Fibroblast of the aortic adventitia (primary cell): ENCODE results near the gene KCNIP3. TPM values are rescaled to one million over a fixed set of nuclear protein-coding genes. Genes with fewer than 3 reads are reported as not detected.

Experiments used
- DNase-seq: peaks from one replicate; pipeline ENCODE4 v3.0.0-alpha.2; 2010; ENCODE audit warnings: low read depth
- H3K4me3 ChIP-seq: 2 replicates; pipeline ENCODE4 v1.5.1; 2011; ENCODE audit warnings: low read depth, mild to moderate bottlenecking, control low read depth, low read length, moderate library complexity
- total RNA-seq: library from RNA; depleted of rRNA; stranded (reverse); fragments of >200 nt; gene quantifications from 2 replicates; pipeline ENCODE4 v1.2.3, GENCODE V29; 2012; ENCODE audit warnings: low replicate concordance
- TF ChIP-seq, protein P1 (sequence below): IDR thresholded peaks from 2 replicates; pipeline ENCODE4 v1.5.1; 2011; ENCODE audit warnings: mild to moderate bottlenecking, low read length, control low read depth, inconsistent platforms; ENCODE audit not compliant: insufficient read depth

KCNIP3 gene
- total RNA-seq, 1 donor: 2.9 TPM

DNA sequence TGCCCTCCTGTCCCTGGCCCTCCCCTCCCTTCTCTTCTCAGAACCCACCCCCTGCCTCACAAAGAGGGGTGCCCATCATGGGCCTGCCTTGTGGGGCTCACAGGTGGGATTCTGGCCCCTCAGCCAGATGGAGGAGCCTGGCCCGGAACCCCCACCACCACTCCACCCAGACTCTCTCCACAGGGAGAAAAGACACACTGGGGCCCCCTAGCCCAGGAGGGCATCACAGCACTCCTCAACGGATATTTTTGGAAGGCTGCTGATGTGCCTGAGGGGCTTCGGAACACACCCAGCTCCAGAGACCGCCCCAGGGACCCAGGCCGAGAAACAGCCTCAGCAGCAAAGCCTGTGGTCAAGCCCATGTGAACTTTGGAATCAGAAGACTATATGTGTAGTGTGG lies 9.9 kb downstream of the KCNIP3 start:
- no peak overlapping the region for H3K4me3 ChIP-seq
- no peak for DNase-seq
- TF ChIP-seq, protein P1, sequence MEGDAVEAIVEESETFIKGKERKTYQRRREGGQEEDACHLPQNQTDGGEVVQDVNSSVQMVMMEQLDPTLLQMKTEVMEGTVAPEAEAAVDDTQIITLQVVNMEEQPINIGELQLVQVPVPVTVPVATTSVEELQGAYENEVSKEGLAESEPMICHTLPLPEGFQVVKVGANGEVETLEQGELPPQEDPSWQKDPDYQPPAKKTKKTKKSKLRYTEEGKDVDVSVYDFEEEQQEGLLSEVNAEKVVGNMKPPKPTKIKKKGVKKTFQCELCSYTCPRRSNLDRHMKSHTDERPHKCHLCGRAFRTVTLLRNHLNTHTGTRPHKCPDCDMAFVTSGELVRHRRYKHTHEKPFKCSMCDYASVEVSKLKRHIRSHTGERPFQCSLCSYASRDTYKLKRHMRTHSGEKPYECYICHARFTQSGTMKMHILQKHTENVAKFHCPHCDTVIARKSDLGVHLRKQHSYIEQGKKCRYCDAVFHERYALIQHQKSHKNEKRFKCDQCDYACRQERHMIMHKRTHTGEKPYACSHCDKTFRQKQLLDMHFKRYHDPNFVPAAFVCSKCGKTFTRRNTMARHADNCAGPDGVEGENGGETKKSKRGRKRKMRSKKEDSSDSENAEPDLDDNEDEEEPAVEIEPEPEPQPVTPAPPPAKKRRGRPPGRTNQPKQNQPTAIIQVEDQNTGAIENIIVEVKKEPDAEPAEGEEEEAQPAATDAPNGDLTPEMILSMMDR: no peak

- H3K4me3 ChIP-seq: no peak overlapping the region
- TF ChIP-seq, protein P1: no peak
- no peak for DNase-seq
These were observed 10.7 kb downstream of the KCNIP3 start for GRCh38 chr2:95307878-95308277.

DNA sequence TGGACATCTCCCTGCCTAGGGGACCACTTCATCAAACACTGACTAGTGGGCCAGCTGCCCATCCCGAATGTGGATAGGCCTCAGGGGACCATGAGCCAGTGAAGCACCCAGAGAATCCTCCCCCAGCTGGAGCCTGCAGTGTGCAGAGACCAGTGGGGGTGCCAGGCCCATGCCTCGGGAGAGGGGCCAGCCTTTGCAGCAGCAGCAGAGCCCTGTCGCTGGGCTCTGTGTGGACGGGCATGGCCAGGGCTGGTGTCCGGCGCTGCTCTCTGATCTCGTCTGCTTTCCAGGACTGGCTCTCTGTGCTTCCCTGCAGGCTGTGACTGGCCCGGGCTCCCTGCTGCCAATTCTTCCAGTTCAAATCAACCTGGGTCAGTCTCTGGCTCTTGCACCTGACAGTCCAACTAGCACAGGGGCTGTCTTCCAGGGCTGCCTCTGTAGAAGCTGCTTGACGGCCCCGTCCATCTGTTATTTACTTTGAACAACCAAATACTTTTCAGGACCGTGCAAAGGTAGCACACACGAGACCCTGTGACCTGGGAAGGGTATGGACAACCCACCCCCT lies 11.4 kb downstream of the KCNIP3 start:
- TF ChIP-seq, protein P1: no peak
- H3K4me3 ChIP-seq: no peak overlapping the region
- no peak for DNase-seq

- no peak overlapping the region for H3K4me3 ChIP-seq
- DNase-seq: no peak
- TF ChIP-seq, protein P1: no peak
These were observed 12.5 kb downstream of the KCNIP3 start for GRCh38 chr2:95309599-95309998.

DNA sequence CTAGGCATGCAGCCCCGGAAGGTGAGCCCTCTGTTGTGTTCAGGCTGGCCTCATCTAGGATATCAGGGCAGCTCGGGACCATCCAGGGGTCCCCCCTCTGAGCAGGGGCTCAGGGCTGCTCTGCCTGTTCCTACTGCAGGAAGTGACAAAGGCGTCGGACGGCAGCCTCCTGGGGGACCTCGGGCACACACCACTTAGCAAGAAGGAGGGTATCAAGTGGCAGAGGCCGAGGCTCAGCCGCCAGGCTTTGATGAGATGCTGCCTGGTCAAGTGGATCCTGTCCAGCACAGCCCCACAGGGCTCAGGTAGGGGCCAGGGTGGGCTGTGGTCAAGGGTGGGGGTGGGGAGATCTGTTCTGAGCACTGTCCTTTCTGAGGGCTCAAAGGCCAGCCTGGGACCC lies 13.1 kb downstream of the KCNIP3 start:
- no peak for DNase-seq
- H3K4me3 ChIP-seq: no peak overlapping the region
- TF ChIP-seq, protein P1: no peak

- TF ChIP-seq, protein P1: no peak
These were observed 13.5 kb downstream of the KCNIP3 start for GRCh38 chr2:95310651-95311050.

DNA sequence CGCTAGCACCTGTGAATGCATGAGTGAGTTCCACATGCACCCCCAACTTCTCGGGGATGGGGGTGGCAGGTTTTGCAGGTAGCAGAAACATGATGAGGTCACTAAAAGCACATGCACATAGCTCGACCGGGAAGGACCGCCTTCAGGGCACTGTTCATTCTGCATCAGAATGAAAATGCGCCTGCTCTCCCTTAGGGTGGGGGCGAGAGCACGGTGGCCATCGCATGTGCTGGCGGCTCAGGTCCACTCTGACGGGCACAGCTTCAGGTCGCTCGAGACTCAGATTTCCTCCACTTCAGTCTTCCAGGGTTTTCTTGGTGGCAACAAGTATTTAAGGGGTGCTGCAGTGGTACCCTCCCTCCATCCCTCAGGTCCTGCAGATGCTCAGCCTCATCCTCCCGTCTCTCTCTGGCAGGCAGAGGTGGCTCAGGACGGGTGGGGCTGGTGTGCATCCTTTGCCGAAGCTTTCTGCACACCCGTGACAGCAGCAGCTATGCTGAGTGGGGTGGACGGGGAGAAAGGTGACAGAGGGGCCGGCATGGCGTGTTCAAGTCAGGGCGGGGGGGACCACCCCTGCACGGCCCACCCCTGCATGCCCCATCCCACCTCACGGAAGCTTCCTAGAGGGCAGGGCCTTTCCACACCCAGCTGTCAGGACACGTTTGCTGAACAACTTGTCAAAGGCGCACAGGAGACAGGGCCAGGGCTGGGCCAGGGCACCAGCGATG lies 14.8 kb downstream of the KCNIP3 start:
- DNase-seq: no peak
- H3K4me3 ChIP-seq: no peak overlapping the region
- TF ChIP-seq, protein P1: no peak

More at GRCh38 chr2:95310651-95311050, 13.5 kb downstream of the KCNIP3 start:
- DNase-seq: no peak
- no peak overlapping the region for H3K4me3 ChIP-seq
